GM12892 (cell line): ENCODE results near the gene NDST1.

Experiments
- DNase-seq: peaks from one replicate; pipeline ENCODE4 v3.0.0; 2011; ENCODE audit not compliant: insufficient read length
- FAIRE-seq: peaks from 2 replicates; lab custom pipeline; 2011; peaks lifted over from hg19 to GRCh38; lab: Jason Lieb, UNC
- POLR2A ChIP-seq: IDR thresholded peaks from 2 replicates; pipeline ENCODE4 v1.6.1; 2011; ENCODE audit warnings: low read depth, low read length, control low read depth
- POLR2AphosphoS5 ChIP-seq: IDR thresholded peaks from 2 replicates; pipeline ENCODE4 v1.6.1; 2011; ENCODE audit warnings: low read depth, low read length, control low read depth
- TAF1 ChIP-seq: IDR thresholded peaks from 2 replicates; pipeline ENCODE4 v1.6.1; 2011; ENCODE audit warnings: low read depth, mild to moderate bottlenecking, control low read depth, low read length, borderline replicate concordance

The NDST1 gene

GRCh38 chr5:150579462-150580400 lies 71.8 kb downstream of the NDST1 start:
- TF ChIP-seq TAF1 (no peak), POLR2A (no peak)
- DNase-seq (no peak), FAIRE-seq (no peak)

- TF ChIP-seq TAF1 (no peak), POLR2A (no peak), POLR2AphosphoS5 (no peak)
- FAIRE-seq (no peak), DNase-seq (no peak)
Observed at GRCh38 chr5:150580917-150581316, 73.0 kb downstream of the NDST1 start.

- FAIRE-seq (no peak), DNase-seq (no peak)
Observed at GRCh38 chr5:150582241-150583109, 74.5 kb downstream of the NDST1 start.

GRCh38 chr5:150583541-150584225 lies 75.8 kb downstream of the NDST1 start:
- FAIRE-seq (no peak), DNase-seq (no peak)
- TF ChIP-seq POLR2AphosphoS5 (no peak), POLR2A (no peak), TAF1 (no peak)

More at GRCh38 chr5:150582241-150583109, 74.5 kb downstream of the NDST1 start:
- TF ChIP-seq POLR2A (no peak), TAF1 (no peak), POLR2AphosphoS5 (no peak)

- DNase-seq (no peak), FAIRE-seq (no peak)
- no peak for TF ChIP-seq POLR2A
- TF ChIP-seq POLR2AphosphoS5 = no peak
- no peak for TF ChIP-seq TAF1
Observed at GRCh38 chr5:150584556-150585335, 76.8 kb downstream of the NDST1 start.

GRCh38 chr5:150585781-150586341 lies 77.9 kb downstream of the NDST1 start:
- TF ChIP-seq POLR2A (no peak), TAF1 (no peak), POLR2AphosphoS5 (no peak)
- FAIRE-seq (no peak), DNase-seq (no peak)

- TF ChIP-seq POLR2AphosphoS5 (no peak), POLR2A (no peak), TAF1 (no peak)
- no peak for DNase-seq
- FAIRE-seq = no peak
Observed at GRCh38 chr5:150587016-150587415, 79.1 kb downstream of the NDST1 start.

GRCh38 chr5:150587856-150588595 lies 80.1 kb downstream of the NDST1 start:
- DNase-seq = no peak
- no peak for FAIRE-seq
- TF ChIP-seq TAF1 (no peak), POLR2A (no peak), POLR2AphosphoS5 (no peak)

- DNase-seq (no peak), FAIRE-seq (no peak)
- TF ChIP-seq TAF1 (no peak), POLR2AphosphoS5 (no peak), POLR2A (no peak)
Observed at GRCh38 chr5:150588596-150588890, 80.6 kb downstream of the NDST1 start.
